Effector memory CD4-positive, alpha-beta T cell (primary cell): ENCODE data around the gene IER5.
A peak's percentile ranks its signal among the peaks of the same experiment; 100 is the strongest.
"Not testable (repeated sequence)": the region's sequence is repeated elsewhere in the genome, so short reads cannot be mapped to it uniquely, and the experiment has no call there.

ENCODE experiments used
- DNase-seq, 3 donors: peaks; one replicate each; pipeline ENCODE4 v3.0.0-alpha.2; 2020
- H3K27ac ChIP-seq: 2 replicates; pipeline ENCODE4 v1.7.0; 2013; ENCODE audit warnings: mild to moderate bottlenecking, low read length, moderate library complexity; ENCODE audit not compliant: insufficient read depth, poor library complexity, severe bottlenecking
- H3K27me3 ChIP-seq: replicated peaks from 2 replicates; pipeline ENCODE4 v1.7.0; 2013; ENCODE audit warnings: mild to moderate bottlenecking, low read length; ENCODE audit not compliant: insufficient read depth, control insufficient read depth, poor library complexity, severe bottlenecking
- H3K36me3 ChIP-seq: 2 replicates; pipeline ENCODE4 v1.7.0; 2013; ENCODE audit warnings: mild to moderate bottlenecking, low read length, moderate library complexity; ENCODE audit not compliant: control insufficient read depth, insufficient read depth
- H3K4me1 ChIP-seq: 2 replicates; pipeline ENCODE4 v1.7.0; 2013; ENCODE audit warnings: low read length, mild to moderate bottlenecking; ENCODE audit not compliant: control insufficient read depth, insufficient read depth, poor library complexity, severe bottlenecking
- H3K4me3 ChIP-seq: 2 replicates; pipeline ENCODE4 v1.7.0; 2013; ENCODE audit warnings: low read length, low read depth, mild to moderate bottlenecking; ENCODE audit not compliant: insufficient read depth, poor library complexity, severe bottlenecking
- H3K9me3 ChIP-seq: 2 replicates; pipeline ENCODE4 v1.7.0; 2013; ENCODE audit warnings: mild to moderate bottlenecking, low read length, moderate library complexity; ENCODE audit not compliant: control insufficient read depth

The IER5 gene

DNA sequence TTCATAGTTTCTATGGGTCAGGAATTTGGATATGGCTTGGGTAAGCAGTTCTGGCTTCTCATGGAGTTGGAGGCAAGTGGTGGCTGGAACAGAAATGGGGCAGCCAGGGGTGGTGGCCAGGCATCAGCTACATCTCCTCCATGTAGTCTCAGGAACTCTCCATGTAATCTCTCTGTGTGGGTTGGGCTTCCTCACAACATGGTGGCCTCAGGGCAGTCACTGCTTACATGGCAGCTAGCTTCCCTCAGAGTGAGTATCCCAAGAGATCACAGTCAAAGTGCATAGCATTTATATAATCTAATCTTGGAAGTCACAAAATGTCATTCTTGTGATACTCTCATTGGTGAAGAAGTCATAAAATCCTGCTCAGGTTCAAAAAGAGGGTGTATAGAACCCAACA is 29.1 kb upstream of the IER5 start:
- no peaks in the 10 kb centered on the region for H3K27me3 ChIP-seq
- H3K27ac ChIP-seq, result no peak overlapping the region
- peaks cover 7% of the 10 kb centered on the region for H3K4me1 ChIP-seq
- DNase-seq, result no peak
- no peaks in the 10 kb centered on the region for H3K36me3 ChIP-seq
- H3K4me3 ChIP-seq, result no peak overlapping the region
- H3K9me3 ChIP-seq, result peaks cover 11% of the 10 kb centered on the region

DNA sequence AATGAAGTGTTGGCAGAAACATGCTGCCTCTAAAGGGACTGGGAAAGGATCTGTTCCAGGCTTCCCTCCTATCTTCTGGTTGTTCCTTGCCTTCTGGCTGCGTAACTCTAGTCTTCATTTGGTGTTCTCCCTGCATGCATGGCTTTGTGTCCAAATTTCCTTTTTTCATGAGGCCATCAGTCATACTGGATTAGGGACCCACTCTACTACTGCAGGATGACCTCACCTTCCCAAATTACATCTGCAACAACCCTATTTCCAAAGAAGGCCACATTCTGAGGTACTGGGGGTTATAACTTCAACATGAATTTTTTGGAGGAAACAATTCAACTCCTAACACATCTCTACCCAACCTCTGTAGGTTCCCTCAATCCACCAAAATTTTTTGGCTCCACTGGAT is 28.4 kb upstream of the IER5 start:
- no peak overlapping the region for H3K4me3 ChIP-seq
- H3K9me3 ChIP-seq, result peaks cover 11% of the 10 kb centered on the region
- no peaks in the 10 kb centered on the region for H3K27me3 ChIP-seq
- H3K27ac ChIP-seq, result no peak overlapping the region
- DNase-seq, result no peak
- no peaks in the 10 kb centered on the region for H3K36me3 ChIP-seq
- peaks cover 7% of the 10 kb centered on the region for H3K4me1 ChIP-seq

DNA sequence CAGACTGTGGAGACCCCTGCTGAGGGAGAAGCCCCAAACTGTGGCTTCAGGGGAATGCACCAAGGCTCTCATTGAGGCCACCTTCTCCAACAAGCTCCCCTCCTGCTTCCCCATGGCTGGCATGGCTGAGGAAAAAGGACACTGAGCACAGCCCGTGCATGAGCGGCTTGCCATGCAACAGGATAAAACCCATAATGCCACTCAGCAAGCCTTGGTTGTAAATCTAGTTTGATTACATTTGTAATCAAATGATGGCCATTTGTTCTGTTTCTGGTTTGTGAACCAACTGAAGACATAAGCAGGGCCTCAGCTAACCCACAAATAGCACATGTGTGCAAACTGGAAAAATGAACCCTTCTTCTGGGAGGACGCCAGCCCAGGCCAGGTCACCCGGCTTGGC is 27.6 kb upstream of the IER5 start:
- not testable (repeated sequence) for H3K27me3 ChIP-seq, H3K4me1 ChIP-seq, DNase-seq, H3K36me3 ChIP-seq, H3K4me3 ChIP-seq, H3K27ac ChIP-seq
- peaks cover 11% of the 10 kb centered on the region for H3K9me3 ChIP-seq

DNA sequence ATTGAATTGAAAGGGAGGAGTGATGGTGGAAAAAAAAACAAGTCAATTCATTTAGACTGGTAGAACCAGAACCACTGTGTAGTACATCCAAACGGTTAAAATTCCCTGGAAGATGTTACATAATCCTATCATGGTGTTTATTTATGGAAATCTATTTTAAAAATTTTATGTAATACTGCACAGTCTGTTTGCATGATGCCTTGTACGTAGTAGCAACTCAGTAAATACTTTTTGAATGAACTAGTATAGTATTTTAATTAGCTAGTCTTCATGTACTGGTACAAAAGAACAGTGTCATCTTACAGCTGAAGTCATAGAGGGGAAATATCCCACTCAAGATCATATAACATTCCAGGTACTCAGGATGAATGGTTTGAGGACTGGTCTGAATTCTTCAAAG is 27.0 kb upstream of the IER5 start:
- H3K27ac ChIP-seq, result no peak overlapping the region
- no peaks in the 10 kb centered on the region for H3K27me3 ChIP-seq
- DNase-seq, result no peak
- no peak overlapping the region for H3K4me3 ChIP-seq
- H3K4me1 ChIP-seq, result peaks cover 7% of the 10 kb centered on the region
- H3K36me3 ChIP-seq, result no peaks in the 10 kb centered on the region
- H3K9me3 ChIP-seq, result peaks cover 11% of the 10 kb centered on the region

DNA sequence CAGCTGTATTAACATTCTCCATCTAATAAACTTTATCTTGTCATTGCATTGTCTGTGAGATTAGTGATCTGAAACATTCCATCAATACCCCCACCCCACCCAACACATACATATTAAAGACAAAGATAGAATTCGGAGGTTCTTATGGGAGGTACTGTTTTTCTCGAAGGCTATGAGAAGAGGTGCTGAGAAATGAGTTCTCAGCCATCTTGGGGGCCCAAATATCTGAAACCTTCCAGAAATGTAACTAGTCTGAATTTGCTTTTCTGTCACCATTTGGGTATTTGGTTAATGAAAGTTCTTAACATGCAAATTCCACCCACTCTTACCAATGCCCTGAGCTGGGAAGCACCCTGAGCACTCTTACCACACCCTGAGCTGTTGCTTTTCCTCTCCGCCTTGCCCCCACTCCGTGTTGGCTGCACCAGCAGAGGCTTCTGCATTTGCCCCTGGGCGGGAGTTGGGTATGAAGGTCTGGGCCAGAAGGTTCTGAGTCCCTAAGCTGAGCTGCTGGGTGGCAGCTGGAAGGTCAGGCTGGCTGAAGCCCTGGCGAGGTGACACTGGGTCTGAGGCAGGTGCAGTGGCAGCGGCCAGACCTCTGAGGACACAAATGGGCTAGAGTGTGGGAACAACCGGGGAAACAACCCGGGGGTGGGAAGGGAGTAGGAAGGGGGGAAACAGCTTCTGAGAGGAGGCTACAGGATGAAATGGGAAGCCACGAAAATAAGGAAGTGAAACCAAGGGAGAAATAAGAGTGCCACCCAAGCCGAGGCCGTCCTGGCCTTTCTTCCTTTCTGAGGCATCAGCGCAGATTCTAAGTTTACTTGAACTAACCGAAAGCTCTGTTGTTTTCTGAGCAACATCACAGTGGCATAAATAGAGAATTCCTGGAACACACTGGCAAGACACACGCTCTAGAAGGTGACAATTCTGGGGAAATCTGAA is 26.3 kb upstream of the IER5 start:
- H3K36me3 ChIP-seq, result no peaks in the 10 kb centered on the region
- peaks cover 7% of the 10 kb centered on the region for H3K4me1 ChIP-seq
- H3K4me3 ChIP-seq, result peak overlapping the region; percentile 37
- H3K9me3 ChIP-seq, result peaks cover 11% of the 10 kb centered on the region
- no peak for DNase-seq
- H3K27me3 ChIP-seq, result no peaks in the 10 kb centered on the region
- peak overlapping the region; percentile 35 for H3K27ac ChIP-seq

DNA sequence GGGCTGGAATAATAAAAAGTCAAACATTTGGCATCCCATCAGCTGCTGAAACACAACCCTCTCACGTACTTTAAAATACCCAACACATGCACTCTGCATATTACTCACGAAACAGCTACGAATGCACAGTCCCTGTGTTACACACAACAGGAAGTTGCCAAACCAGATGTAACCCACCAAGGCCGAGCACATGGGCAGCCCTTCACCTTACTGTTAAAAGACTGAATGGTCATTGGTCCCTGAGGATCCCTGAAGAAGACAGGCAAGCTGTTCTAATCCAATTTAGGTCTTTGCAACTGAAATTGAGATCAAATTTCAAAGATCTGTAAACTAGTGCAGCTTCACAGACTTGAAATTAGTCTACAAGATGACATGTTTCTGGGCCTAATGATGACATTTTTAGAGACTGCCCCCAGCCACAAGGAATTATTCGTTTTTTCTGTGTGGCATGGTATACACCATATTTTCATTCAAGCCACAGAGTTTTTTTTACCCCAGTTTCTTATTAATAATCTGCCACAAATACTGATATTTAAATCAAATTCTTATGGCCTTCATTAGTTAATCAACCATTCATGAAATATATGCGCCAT is 25.6 kb upstream of the IER5 start:
- H3K4me3 ChIP-seq, result no peak overlapping the region
- no peak for DNase-seq
- no peaks in the 10 kb centered on the region for H3K27me3 ChIP-seq
- H3K27ac ChIP-seq, result no peak overlapping the region
- H3K4me1 ChIP-seq, result peaks cover 7% of the 10 kb centered on the region
- H3K36me3 ChIP-seq, result no peaks in the 10 kb centered on the region
- peaks cover 11% of the 10 kb centered on the region for H3K9me3 ChIP-seq

DNA sequence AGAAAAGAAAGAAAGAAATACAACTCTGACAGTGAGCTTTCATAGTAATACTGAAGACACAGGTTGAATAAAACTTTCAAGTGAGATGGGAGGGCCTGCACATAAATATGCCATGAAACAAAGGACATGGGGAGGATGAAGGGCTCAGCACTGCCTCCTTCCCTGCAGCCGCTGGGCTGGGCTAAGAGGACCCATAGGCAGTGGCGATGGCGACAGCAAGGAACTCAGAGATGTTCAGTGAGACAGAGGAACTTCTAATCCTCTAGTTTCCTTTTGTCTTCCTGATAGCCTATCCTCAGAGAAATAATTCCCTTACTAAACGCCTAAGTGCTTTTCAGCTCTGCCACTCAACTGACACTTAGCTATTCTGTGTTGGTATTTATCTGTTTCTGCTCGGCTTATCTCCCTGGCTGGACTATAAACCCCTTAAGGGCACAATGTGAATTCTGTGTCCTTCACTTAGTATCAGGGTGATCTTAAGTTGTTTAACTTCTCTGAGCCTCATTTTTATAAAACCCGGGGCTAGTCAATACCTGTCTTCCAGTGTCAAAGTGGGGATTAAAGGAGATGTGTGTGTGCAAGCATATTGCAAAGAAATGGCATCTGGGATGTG is 24.4 kb upstream of the IER5 start:
- Histone ChIP-seq H3K9me3 (peaks cover 3% of the 10 kb centered on the region), H3K4me3 (no peak overlapping the region), H3K36me3 (no peaks in the 10 kb centered on the region), H3K27me3 (no peaks in the 10 kb centered on the region), H3K27ac (no peak overlapping the region), H3K4me1 (peaks cover 7% of the 10 kb centered on the region)
- DNase-seq, result no peak

DNA sequence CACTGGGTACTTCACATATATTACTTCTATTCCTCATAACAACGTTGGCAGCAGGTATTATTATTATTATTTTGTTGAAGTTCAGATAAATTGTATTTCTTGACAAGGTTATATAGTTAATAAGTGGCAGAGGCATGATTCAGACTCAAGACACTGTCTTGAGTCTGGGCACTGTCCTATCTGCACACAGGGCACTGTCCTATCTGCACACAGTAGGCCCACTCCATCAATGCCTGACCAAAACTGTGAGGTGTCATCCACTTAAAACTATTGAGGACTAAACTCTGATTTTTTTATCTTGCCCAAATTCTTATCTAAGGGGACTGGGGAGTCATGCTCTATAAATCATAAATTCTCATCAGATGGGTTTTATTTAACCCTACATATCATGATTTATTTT is 23.8 kb upstream of the IER5 start:
- H3K27ac ChIP-seq, result no peak overlapping the region

DNA sequence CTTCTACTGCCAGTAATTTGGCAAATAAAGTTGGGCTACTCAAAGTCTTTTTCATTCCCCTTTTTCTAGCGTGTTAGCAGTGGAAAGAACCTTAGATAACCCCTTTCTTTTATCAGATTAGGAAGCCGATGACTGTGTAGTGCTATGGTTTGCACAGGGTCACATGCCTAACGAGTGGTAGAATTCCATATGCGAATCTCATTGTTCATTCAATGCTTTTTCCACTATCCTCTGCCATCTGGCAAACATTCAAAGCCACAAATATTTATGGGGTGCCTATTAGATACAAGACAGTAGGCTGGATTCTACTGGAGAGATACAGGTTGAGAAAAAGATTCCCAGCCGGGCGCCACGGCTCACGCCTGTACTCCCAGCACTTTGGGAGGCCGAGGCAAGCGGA is 14.9 kb upstream of the IER5 start:
- DNase-seq, result no peak
- Histone ChIP-seq H3K27me3 (no peaks in the 10 kb centered on the region), H3K4me1 (no peaks in the 10 kb centered on the region), H3K36me3 (no peaks in the 10 kb centered on the region), H3K27ac (no peak overlapping the region), H3K4me3 (no peak overlapping the region), H3K9me3 (no peaks in the 10 kb centered on the region)

More for the DNA sequence above, 23.8 kb upstream of the IER5 start:
- no peak for DNase-seq
- no peaks in the 10 kb centered on the region for H3K9me3 ChIP-seq
- H3K4me1 ChIP-seq, result peaks cover 7% of the 10 kb centered on the region
- H3K27me3 ChIP-seq, result no peaks in the 10 kb centered on the region
- no peaks in the 10 kb centered on the region for H3K36me3 ChIP-seq
- no peak overlapping the region for H3K4me3 ChIP-seq

DNA sequence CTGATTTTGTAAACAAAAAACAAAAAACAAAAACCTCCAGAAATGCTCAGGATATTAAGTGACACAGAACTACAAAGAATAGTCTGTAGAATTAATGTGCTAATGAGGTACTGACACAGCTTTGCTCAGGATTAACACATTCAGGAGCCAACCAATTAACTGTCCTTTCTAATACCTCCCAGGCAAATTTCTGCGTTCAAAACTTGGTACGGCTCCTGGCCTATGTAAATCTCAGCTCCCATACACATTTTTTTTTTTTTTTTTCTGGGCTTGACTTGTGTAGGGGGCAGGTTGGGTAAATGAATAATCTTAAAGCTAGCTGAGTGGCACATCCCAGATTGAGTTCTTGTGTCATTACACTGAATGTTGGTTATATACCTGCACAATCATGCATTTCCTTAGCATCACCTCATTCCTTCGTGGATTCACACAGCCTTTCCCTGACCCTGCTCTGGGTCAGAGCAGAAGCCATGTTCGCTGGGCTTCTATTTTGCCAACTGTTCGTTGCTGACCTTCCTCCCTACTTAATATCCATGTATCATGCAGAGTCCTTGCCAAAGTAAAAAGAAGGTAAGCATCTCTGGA is 12.6 kb upstream of the IER5 start:
- Histone ChIP-seq H3K27me3 (no peaks in the 10 kb centered on the region), H3K4me3 (no peak overlapping the region), H3K9me3 (no peaks in the 10 kb centered on the region), H3K4me1 (no peaks in the 10 kb centered on the region), H3K27ac (no peak overlapping the region), H3K36me3 (no peaks in the 10 kb centered on the region)
- DNase-seq, result no peak
